Uterus (tissue), 2 donors: ENCODE data around the gene ELANE.

ENCODE experiments used
- POLR2A ChIP-seq, 2 donors: fragments of 450-650 bp; IDR thresholded peaks; one replicate each; pipeline ENCODE4 v1.6.1; 2016; ENCODE audit warnings: antibody characterized with exemption in 2 of 2, mild to moderate bottlenecking in 1 of 2, moderate library complexity in 1 of 2
- TF ChIP-seq, protein P1 (sequence below), 4 experiments: fragments of 200-600 bp in 2 of 4; fragments of 450-650 bp in 2 of 4; sonication (generic) in 2 of 4; IDR thresholded peaks; one replicate each; pipeline ENCODE4 v1.5.1; 2016 to 2019; ENCODE audit warnings: antibody characterized with exemption in 4 of 4, mild to moderate bottlenecking in 2 of 4, moderate library complexity in 1 of 4

- TF ChIP-seq POLR2A (IDR thresholded peaks at IDR 0.05): no peak
- TF ChIP-seq, protein P1, sequence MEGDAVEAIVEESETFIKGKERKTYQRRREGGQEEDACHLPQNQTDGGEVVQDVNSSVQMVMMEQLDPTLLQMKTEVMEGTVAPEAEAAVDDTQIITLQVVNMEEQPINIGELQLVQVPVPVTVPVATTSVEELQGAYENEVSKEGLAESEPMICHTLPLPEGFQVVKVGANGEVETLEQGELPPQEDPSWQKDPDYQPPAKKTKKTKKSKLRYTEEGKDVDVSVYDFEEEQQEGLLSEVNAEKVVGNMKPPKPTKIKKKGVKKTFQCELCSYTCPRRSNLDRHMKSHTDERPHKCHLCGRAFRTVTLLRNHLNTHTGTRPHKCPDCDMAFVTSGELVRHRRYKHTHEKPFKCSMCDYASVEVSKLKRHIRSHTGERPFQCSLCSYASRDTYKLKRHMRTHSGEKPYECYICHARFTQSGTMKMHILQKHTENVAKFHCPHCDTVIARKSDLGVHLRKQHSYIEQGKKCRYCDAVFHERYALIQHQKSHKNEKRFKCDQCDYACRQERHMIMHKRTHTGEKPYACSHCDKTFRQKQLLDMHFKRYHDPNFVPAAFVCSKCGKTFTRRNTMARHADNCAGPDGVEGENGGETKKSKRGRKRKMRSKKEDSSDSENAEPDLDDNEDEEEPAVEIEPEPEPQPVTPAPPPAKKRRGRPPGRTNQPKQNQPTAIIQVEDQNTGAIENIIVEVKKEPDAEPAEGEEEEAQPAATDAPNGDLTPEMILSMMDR (IDR thresholded peaks at IDR 0.05): no peak
These were observed 50.5 kb downstream of the ELANE start for GRCh38 chr19:902446-903226.
